ENCODE results near the gene CAPN5. TPM values are rescaled to one million over a fixed set of nuclear protein-coding genes. Genes with fewer than 3 reads are reported as not detected.
A peak's percentile ranks its signal among the peaks of the same experiment; 100 is the strongest.
"Not testable (repeated sequence)": the region's sequence is repeated elsewhere in the genome, so short reads cannot be mapped to it uniquely, and the experiment has no call there.

The CAPN5 gene
- total and polyA plus RNA-seq, 7 donors: 0.59 to 1.8 (median 0.88) TPM

GRCh38 chr11:77095551-77096490, 29.1 kb downstream of the CAPN5 start:
- H3K4me3 ChIP-seq: no peak overlapping the region
- TF ChIP-seq CTCF (IDR thresholded peaks at IDR 0.05): no peak
- 79 to 88% (median 81%) methylated on average over 20 to 21 of the region's 21 CpGs for WGBS, 3 donors
- no peaks in the 10 kb centered on the region for H3K4me1 ChIP-seq
- H3K27me3 ChIP-seq (ENCODE audit: insufficient read depth in 3 of 3, low read length in 2 of 3): no peaks in the 10 kb centered on the region
- intact Hi-C loops (cut with DNase I): loop anchor here in 1 of 2 donors (10.0 kb wide), 1 partner anchor 371 kb away; no protein-coding TSS in a partner anchor
- H3K36me3 ChIP-seq (ENCODE audit: insufficient read depth in 1 of 2, low read depth in 1 of 2): no peaks in the 10 kb centered on the region
- DNase-seq (peak; percentile 8 to 34), ATAC-seq (no peak)
- no peak overlapping the region for H3K27ac ChIP-seq
- H3K9me3 ChIP-seq: no peaks in the 10 kb centered on the region

GRCh38 chr11:77096591-77097019, 29.8 kb downstream of the CAPN5 start:
- WGBS, 3 donors: 92 to 93% (median 92%) methylated on average over 8 of the region's 8 CpGs
- intact Hi-C loops (cut with DNase I): loop anchor here in 1 of 2 donors (10.0 kb wide), 1 partner anchor 372 kb away; no protein-coding TSS in a partner anchor
- ATAC-seq: no peak

GRCh38 chr11:77097180-77097579, 30.4 kb downstream of the CAPN5 start:
- ATAC-seq; H3K4me1 ChIP-seq; H3K36me3 ChIP-seq (ENCODE audit: insufficient read depth in 1 of 2, low read depth in 1 of 2); H3K27ac ChIP-seq; H3K27me3 ChIP-seq (ENCODE audit: insufficient read depth in 3 of 3, low read length in 2 of 3); H3K9me3 ChIP-seq; H3K4me3 ChIP-seq; DNase-seq: not testable (repeated sequence)
- WGBS, 3 donors: 72 to 85% (median 80%) methylated on average over 4 of the region's 4 CpGs
- intact Hi-C loops (cut with DNase I): loop anchor here in 1 of 2 donors (10.0 kb wide), 1 partner anchor 372 kb away; no protein-coding TSS in a partner anchor

More at GRCh38 chr11:77096591-77097019, 29.8 kb downstream of the CAPN5 start:
- peak; percentile 5 to 32 for DNase-seq
- no peaks in the 10 kb centered on the region for H3K4me1 ChIP-seq
- no peaks in the 10 kb centered on the region for H3K9me3 ChIP-seq
- H3K27me3 ChIP-seq (ENCODE audit: insufficient read depth in 3 of 3, low read length in 2 of 3): no peaks in the 10 kb centered on the region
- H3K27ac ChIP-seq: no peak overlapping the region
- no peak overlapping the region for H3K4me3 ChIP-seq
- TF ChIP-seq CTCF (IDR thresholded peaks at IDR 0.05): no peak
- no peaks in the 10 kb centered on the region for H3K36me3 ChIP-seq (ENCODE audit: insufficient read depth in 1 of 2, low read depth in 1 of 2)

- ATAC-seq (no peak), DNase-seq (peak; percentile 1 to 40)
- Histone ChIP-seq H3K9me3 (no peaks in the 10 kb centered on the region), H3K36me3 (ENCODE audit: insufficient read depth in 1 of 2, low read depth in 1 of 2) (no peaks in the 10 kb centered on the region), H3K4me3 (no peak overlapping the region), H3K27ac (no peak overlapping the region), H3K4me1 (no peaks in the 10 kb centered on the region), H3K27me3 (ENCODE audit: insufficient read depth in 3 of 3, low read length in 2 of 3) (no peaks in the 10 kb centered on the region)
- WGBS, 3 donors: 91 to 95% (median 93%) methylated on average over 14 of the region's 14 CpGs
- intact Hi-C loops (cut with DNase I): no loop called here
- TF ChIP-seq CTCF (IDR thresholded peaks at IDR 0.05): no peak
Measured at GRCh38 chr11:77100166-77101042, 33.6 kb downstream of the CAPN5 start.
